ENCODE results near the gene BOC.
"Not testable (repeated sequence)": the region's sequence is repeated elsewhere in the genome, so short reads cannot be mapped to it uniquely, and the experiment has no call there.

Gene BOC, protein sequence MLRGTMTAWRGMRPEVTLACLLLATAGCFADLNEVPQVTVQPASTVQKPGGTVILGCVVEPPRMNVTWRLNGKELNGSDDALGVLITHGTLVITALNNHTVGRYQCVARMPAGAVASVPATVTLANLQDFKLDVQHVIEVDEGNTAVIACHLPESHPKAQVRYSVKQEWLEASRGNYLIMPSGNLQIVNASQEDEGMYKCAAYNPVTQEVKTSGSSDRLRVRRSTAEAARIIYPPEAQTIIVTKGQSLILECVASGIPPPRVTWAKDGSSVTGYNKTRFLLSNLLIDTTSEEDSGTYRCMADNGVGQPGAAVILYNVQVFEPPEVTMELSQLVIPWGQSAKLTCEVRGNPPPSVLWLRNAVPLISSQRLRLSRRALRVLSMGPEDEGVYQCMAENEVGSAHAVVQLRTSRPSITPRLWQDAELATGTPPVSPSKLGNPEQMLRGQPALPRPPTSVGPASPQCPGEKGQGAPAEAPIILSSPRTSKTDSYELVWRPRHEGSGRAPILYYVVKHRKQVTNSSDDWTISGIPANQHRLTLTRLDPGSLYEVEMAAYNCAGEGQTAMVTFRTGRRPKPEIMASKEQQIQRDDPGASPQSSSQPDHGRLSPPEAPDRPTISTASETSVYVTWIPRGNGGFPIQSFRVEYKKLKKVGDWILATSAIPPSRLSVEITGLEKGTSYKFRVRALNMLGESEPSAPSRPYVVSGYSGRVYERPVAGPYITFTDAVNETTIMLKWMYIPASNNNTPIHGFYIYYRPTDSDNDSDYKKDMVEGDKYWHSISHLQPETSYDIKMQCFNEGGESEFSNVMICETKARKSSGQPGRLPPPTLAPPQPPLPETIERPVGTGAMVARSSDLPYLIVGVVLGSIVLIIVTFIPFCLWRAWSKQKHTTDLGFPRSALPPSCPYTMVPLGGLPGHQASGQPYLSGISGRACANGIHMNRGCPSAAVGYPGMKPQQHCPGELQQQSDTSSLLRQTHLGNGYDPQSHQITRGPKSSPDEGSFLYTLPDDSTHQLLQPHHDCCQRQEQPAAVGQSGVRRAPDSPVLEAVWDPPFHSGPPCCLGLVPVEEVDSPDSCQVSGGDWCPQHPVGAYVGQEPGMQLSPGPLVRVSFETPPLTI

DNA sequence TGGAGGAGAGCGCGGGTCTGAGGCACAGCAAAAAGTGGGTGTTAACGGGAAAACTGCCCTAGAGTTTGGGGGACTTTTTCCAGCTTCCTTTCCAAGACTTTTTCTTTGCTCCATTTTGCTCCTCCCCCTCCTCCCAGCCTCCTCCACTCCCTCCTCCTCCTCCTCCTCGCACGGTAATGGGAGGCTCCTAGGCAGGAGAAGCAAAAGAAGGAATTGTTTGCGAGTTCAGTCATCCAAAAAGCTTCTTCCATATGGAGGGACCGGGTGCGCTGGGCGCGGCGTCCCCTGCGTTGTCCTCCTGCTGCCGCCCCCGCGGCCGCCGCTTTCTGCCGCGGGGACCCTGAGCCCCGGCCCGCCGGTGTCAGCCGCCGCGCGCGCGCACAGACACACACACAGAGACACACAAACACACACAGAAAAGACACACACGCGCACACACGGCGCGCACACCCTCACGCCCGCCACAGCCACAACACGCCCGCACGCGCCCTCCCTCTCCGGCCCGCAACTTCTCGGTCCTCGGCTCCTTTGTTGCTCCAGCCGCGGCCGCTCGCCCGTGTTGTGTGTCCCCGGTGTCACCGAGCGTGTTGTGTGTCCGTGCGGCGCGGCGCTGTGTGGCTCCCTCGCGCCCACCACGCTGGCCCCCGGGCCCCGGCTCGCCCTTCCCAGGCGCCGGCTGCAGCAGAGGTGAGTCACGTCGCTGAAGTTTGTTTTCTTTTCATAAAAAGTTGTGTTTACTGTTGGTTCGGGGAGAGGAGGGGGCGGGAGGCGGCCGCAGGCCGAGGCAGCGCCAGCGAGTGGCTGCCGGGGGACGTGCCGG is at the start of gene BOC:
TSS of gene BOC (plus strand) at position 228 of the 820 bp plus-strand sequence. CDS start 38,246 bp downstream, outside the sequence.
- no peak for DNase-seq

DNA sequence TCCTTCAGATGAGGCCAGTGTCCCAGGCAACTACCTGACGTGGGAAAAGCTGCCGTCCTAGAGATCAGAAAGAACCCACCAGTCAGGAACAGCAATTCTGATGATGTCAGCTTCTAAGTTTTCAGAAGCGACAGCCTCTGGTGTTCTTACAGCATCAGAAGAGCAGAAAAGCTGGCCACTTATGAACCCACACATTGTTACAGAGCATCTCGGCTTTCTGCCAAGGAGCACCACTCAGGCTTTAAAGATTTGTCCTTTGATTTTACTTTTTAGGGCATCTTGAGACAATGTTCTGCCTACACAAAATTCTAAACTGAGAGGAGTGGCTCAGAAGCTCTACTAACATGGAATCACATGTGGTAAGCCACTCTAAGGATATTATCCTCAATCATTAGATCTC is 49.7 kb upstream of the BOC start:
- peak; percentile 85 for DNase-seq

DNA sequence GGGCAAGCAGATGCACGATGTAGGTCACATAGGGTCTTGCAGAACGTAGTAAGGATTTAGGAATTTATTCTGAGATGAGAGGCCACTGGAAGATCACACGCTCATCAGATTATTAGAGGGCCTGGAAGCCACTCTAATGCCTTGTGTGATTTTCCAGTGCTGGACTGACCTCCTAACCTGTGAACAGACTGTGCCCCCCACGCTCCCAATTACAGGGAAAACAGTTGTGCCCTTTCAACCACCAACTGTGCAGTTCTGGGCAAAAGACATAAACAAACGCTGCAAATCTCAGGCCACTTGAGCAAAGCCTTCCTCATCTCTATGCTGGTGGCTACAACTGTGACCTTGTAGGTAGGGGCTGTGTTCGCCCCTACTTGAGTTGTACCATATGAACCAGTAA is 48.2 kb upstream of the BOC start:
- DNase-seq, result no peak

DNA sequence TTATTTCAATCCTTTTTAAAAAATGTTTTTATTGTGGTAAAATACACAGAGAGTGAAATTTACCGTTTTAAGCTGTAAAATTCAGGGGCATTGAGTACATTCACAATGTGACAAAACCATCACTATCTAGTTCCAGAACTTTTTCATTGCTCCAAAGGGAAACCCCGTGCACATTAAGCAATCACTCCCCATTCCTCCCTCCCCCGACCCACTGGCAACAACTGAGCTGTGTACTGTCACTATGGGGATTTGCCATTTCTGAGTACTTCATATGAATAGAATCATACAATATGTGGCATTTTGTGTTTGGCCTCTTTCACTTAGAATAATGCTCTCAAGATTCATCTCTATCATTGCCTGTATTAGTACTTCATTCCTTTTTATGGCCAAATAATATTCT is 45.5 kb upstream of the BOC start:
- DNase-seq, result no peak

DNA sequence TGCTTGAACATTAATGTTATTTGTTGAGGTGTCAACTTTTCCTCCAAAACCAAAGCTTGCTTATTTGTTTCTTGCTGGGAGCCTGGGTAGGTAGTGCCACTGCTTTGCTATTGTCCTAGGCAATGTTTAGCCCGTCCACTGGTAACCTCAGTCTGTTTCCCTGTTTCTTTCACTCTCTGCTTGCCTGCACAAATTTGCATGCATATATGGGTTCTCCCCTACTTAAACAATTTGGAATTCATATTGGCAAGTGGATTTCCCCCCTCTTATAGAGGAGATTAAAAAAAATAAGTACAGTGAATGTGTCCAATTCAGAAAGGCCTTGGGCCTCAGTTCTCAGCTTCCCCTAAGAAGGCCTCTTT is 45.0 kb upstream of the BOC start:
- no peak for DNase-seq

DNA sequence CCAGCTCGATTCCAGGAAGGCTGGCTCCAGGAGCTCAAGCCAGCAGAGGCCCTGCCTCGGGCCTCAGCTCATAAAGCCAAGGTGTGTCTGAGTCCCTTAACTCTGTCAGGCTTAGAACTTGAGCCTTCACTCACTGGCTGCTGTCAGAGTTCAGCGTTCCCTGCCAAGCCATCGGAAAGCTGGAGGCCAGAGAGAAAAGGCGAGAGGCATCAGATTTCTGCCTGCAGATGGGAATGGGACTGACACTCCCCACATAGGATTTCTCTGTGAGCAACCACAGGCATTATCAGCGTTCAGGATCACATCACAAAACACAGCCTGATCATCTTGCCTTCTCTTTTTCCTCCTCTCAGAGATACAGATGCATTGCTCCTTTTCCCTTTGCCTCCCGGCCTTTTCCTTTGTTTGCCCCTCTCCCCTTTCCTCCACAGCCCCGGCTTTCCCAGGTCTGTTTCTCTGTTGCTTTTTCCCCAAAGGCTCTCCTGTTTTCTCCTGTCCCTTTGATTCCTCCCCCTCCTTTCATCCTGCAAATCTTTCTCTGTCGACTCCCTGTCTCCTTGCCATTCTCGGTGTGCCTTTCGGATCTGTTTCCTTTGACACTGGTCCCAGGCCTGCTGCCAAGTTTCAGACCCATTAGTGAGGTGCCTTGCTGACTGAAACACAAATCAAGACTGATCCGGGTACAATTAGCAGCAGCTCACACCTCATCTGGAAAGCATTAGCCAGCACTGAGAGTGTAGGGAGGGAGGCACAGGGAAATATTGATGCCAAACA is 44.5 kb upstream of the BOC start:
- peak; percentile 87 for DNase-seq

DNA sequence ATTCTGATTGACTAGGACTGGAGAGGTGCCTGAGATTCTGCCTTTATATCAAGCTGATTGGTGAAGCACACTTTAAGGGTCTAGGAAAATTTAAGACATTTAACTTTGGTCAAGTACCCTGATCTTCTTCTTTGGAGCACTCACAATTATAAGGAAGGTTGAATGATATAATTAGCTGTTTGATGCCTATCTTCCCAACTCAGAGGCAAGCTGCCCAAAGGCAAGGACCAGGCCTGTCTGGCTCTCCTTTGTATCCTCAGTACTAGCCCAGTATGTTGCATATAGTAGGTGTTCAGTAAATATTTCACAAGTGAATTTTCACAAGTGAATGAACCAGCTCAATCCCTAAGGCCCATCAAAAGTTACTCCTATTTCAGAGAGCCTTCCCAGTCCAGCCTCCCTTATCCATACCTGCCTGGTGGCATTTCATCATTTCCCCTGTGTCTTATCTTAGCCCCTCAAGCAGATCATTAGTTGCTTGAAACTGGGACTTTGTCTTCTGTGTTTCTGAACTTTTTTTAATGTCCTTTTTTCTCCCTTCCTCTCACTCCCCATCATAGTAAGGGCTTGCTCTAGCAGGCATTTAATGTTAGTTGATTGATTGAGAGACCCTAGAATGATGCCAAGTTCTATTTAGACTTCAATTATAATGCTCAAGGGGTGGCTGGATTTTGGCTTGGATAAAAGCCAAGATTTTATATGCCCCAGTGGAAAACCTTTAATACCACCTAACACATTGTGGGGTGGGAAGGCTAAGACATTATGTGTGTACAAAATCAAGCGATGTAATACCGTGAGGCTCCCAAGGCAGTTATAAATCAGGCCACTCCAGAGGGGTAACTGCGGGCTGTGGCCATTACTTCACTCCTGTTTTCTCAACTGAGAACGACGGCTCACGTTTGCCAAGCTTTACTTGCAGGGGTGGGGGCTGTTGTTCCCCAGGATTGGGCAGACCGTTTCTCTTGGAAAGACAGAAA is 43.2 kb upstream of the BOC start:
- peak; percentile 90 for DNase-seq

DNA sequence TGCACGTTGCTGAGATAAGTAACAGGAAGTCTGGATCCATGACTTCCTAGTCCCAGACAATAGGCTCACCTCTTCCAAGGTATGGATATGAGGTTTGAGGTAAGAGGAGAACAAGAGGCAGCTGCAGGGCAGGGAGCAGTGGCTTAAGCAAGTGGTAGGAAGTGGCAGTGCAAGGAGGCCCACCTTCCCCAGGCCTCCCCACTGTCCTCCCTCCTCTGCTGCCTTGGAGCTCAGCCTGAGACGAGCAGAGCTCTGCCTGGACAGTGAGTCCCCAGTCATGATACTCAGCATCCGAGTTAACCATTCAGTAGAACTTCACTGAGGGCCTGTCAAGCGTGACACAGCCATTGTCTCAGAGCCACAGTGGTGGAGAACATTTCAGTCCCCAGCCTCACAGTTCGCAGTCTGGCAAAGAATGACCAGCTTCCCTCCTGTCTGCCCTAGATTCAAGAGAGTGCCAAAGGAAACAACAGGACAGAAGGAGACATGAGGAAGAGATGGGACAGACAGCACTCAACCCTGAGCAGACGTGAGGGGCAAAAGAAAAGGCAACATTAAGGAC is 41.4 kb upstream of the BOC start:
- DNase-seq, result no peak

DNA sequence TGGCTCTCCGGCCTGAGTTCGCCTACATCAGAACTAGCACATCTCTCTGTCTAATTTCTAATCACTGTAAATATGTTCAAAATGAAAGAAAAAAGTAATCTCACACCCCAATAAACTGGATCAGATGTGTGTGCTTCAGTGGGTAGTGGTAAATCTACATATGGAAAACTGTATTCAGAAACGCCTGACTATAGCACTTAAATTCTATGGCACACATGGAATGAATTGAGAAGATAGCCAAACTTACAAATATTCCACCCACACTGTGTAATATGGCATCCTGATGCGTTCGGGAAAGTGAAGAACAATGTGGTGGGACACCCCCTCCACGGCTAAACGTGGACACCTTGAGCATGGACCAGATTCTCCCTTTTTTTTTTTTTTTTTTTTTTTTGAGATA is 40.6 kb upstream of the BOC start:
- no peak for DNase-seq

DNA sequence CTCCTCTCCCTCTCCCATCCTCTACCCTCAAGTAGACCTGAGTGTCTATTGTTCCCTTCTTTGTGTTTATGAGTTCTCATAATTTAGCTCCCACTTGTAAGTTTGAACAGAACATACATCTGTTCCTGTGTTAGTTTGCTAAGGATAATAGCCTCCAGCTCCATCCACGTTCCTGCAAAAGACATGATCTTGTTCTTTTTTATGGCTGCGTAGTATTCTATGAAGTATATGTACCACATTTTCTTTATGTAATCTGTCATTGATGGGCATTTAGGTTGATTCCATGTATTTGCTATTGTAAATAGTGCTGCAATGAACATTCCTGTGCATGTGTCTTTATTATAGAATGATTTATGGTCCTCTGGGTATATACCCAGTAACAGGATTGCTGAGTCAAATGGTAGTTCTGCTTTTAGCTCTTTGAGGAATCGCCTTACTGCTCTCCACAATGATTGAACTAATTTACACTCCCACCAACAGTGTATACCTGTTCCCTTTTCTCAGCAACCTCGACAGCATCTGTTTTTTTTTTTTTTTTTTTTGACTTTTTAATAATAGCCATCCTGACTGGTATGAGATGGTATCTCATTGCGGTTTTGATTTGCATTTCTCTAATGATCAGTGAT is 39.6 kb upstream of the BOC start:
- not testable (repeated sequence) for DNase-seq

DNA sequence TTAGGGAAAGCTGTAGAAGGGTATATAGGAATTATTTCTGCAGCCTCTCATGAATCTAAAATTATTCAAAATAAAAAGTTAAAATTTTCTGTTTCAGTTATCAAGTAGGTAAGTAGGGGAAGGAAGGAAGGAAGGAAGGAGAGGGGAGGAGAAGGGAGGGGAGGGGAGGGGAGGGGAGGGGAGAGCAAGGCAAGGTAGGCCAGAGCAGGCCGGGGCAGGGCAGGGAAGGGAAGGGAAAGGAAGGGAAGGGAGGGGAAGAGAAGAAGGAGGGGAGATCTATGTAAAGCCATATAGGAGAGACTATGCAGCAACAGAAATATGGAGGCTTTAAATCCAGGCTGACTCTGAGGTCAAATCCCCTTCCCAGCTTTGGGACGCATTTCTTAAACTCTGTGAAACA is 38.3 kb upstream of the BOC start:
- no peak for DNase-seq

DNA sequence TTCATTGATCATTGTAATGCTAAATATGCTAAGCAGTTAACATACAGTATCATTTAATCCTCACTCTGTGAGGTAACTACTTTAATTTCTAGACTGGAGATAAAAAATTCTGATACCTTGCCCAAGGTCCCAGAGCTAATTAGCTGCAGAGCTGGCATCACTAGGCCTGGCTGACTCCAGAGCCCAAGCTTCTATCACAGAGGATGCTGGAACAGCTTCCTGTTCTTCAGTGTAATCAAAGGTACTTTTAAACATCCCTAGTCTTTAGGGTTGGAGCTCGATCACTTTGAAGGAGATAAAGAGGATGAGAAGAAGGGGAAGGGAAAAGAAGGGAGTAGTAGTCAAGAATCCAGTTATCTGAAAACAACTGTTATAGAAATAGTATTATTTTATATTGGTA is 37.1 kb upstream of the BOC start:
- no peak for DNase-seq

DNA sequence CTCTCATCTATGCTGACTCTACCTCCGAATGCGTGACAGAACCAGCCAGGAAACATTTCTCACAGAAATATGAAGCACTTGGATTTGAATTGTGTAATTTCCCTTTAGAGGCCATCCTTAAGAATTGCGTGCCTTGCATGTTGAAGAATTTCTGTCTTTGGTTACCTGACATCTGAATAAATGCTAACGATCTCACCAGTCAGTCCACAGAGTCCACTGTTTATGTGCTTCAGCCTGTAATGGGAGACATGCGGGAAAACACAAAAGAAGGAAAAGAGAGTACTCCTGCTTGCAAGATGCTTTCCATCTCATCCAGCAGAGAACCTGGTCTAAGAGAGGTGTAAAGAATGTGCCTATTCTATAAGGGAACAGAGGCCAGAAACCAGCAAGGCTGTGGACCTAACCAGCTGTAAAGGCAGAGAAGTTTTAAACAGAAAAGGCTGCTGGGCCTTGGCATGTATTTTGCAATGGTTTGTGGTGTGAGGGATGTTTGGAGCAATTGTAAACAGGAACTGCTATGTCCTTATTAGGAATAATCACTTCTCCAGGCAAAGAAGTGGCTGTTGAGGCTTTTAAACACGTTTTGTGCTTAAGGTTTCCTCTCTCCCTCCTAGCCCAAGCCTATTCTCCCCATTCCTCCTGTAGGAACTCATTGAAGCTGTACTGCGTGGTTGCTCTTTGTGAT is 36.4 kb upstream of the BOC start:
- DNase-seq, result no peak

DNA sequence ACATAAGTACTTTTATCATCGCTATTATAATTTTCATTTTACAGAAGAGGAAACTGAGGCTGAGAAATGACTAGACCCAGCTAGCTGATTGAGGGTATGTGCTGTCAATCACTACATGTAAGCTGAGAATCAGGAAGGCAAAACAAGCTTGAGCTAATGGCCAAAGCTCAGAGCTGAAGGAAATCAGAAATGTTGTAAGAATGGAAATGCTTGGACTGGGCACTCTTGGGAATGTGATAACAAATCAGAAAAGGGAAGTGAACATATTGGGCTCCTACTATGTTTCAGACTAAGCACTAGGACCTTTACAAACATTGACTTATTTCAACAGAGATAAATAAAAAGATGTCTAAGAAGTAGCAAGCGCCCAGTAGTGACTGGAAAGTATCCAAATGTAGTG is 33.8 kb upstream of the BOC start:
- no peak for DNase-seq

DNA sequence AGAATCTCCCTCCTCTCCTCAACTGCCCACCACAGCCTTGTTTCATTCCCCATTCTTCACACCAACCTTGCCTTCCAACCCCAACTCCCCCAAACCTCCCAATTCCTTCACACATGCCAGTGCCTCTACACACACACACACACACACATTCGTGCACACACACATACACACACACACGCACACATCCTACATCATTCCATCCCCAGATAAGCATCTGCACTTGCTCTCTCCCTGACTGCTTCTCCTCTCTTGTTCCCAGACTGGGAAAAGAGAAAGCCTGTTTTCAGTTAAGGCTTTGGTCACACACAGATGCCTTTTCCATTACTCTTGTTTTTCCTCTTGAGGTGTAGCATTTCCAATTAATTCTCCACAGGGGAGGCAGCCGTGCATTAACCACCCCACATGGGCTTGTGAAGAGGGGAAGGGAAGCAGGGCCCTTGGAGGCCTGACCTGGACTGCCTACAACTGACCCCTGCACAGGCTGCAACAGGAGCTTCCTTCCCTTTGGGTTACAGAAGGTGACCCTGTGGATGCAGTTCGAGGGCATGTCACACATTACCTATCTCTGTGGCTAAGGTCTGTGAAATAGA is 32.0 kb upstream of the BOC start:
- no peak for DNase-seq

DNA sequence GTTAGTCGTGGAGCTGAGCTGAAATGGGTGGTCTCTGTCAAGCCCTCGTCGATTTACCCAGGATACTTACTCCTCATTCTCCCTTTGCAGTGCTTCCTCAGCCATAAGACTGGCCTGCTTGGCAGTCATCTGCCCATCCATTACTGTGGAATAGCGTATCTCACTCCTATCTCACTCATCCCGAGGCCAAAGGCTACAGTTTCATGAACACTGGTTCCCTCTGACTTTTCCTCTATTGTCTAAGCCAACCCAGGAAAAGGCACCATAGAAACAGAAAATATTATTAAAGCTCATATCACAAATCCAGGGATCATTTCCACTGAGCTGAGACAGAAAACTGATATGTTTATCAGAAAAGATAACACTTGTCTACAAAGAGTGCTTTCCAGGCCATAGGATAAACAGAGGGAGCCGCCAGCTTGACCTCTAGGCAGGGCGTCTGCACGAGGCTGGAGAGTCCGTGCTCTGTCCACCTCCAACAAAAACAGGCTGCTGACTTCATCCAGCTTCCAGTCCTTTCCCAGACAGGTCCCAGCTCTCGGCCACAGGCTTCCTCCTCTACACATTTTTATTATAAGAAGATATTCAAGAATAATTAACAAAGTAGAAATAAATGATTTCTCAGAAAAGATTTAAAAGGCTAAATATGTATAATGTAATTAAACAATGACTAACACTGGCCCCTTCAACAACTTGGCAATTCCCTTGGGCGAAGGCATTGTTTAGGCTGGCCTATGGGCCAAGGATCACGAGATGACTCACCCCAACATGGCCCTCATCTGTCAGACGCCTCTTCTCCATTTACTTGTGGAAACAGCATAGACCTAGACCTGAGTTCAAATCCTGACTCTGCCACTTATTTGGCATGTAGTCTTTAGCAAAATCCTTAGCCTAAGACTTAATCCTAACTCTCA is 27.4 kb upstream of the BOC start:
- no peak for DNase-seq

DNA sequence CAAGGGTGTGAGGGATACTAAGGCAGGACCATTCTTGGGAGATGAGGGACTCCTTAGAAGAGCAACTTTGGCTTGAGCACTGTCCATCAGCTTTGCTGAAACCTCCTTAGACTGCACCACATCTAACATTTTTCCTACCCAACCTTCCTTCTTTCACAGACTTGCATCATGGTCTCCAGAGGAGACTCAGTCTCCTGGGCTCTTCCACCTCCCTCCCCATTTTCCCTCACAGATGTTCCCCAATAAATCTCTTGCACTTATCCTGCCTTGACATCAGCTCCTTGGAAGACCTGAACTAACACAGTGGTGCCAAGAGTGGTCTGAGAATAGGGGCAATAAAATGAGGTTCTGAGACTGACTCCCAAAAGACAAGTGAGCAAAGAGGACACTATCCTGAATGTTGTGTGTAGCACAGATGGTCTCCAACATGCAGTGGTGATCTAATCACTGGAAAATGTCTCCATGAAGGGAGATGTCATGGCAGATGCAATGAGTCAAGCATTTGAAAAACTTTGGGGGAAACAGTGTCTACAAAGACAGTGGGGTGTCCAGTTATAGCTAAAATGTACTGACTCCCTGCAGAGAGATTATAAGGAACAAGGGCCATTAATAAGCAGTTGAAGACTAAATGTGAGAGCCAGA is 26.0 kb upstream of the BOC start:
- no peak for DNase-seq

Measured in DMS79 treated with DMSO at 0.1 percent for 48 hours (cell line).